Middle frontal gyrus (tissue), 1 donor: Measurements from ENCODE around the gene BARX1.
"Not testable (repeated sequence)": the region's sequence is repeated elsewhere in the genome, so short reads cannot be mapped to it uniquely, and the experiment has no call there.

Experiments
- DNase-seq: peaks from one replicate; pipeline ENCODE4 v3.0.0-alpha.2; 2015; ENCODE audit warnings: low spot score; ENCODE audit errors: extremely low spot score

Gene BARX1

DNA sequence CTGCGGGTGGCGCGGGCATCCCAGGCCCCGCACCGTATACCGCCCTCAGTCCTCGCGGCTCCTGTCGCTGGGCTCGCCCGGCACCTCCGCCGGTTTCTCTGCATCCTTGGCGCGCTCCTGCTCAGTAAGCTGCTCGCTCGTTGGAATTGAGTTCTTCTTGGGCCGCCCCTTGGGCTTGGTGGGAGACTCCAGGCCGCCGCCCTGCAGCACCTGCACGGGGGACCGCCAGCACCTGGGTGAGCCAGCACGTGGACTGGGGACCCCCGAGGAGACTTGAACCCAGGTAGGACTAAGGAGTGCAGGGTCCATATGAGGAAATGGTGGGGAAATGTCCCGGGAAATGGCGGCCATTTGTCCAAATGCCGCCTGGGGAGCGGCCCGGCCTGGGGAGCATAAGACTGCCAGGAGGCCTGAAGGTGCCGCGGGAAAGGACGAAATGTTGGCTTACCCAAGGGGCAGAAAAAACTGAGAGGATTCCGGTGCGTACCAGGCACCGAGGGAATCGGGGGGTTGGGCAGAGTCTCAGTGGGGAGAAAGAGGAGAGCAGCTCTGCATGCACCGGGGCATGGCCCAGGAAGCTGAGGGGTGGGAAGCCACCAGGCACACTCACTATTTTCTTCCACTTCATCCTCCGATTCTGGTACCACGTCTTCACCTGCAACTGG, 2.9 kb downstream of the BARX1 start:
- DNase-seq = no peak

DNA sequence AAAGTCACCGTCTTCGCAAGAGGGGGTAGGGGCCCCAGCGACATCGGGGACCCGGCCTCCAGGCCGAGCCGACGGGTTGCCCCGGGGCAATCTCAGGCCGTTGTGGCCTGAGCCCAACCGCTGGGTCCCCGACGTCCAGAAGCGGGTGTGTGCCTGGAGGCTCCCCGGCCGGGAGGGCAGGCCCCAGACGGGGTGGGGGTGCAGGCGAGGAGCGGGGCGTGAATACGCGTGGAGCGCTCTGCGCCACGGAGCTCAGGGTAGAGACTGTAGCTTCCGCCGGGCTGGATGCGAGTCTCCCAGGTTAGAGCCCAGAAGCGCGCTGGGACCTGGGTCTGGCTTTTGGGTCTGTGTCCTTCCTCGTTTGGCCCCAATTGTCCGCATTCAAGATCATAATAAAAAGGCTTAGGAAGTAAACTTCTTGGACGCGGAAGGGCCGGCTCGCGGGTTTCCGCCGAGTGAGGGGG, 3.5 kb downstream of the BARX1 start:
- DNase-seq = no peak

DNA sequence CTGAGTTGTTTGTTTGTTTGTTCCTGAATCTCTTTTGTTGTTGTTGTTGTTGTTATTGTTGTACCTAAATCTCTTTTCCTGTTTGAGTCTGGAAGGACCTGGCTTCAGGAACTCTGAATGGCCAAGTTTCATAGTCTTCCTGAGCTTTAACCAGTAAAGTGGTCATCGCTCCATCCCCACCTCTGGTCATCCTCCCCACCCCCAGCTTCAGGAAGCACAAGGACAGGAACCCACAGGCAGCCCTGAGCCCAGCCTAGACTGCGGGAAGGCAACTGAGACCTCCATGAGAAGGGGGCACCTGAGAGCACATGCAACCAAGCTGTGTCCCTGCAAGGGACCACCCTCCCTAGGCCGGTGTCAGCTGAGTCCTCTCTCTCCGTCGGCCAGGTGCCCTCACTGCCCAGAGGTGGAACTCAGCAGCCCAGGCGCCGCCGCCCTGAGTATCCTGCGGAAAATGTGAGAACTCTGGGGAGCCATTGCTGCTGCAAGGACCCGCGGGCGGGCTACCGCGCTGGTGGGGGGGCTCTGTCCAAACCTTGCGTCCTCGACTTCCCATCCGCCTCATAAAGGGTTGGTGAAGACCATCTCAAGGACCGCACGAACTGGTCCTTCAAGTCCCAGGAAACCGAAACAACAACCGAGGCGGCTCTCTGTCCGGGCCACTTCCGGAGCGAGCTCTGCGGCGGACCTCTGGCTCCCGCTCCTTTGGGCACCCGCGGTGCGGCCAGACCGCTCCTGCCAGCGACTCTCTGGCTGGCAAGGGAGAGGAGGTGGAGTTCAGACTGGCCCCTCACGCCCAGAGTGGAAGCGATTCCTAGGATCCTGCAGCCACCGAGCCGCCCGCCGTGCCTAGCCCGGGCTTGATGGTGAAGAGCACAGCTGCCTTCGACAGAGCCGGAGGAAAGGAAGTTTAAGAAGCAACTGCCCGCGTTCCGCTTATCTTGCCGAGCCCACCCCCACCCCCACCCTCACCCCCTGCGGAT, 4.2 kb downstream of the BARX1 start:
- no peak for DNase-seq

DNA sequence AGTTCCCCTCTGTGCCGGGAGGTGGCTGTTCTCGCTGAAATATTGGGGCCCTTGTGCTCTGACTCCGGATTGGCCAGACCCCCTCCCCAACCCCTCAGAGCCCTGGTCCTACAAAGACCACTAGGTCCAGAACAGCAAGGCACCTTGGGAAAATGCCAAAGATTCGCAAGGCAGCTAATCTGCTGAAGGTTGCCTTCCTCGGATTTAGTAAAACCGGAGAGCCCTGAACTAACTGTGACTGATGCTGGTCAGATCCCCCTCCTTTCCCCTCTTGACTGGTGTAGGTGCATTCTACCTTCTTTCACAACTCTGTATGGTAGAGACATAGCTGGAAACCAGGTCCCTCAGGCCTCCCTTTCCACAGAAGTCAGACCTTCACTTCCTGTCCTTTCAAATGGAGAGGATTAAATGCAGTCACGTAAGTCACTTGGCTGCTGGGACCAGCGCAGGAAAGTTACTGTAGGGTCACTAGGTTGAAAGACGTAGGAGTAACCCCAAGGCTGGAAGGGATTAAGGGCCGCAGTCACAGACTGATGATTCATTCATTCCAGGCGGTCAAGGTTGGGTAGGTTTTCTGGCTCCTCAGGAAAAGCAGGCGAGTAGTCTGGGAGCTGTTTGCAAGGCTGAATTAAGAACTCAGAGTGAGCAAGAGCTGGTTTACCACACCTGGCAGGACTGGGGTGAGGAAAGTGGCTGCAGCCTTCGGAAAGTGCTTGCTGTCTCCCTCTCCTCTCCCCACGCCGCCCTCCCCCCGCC, 5.3 kb downstream of the BARX1 start:
- no peak for DNase-seq

DNA sequence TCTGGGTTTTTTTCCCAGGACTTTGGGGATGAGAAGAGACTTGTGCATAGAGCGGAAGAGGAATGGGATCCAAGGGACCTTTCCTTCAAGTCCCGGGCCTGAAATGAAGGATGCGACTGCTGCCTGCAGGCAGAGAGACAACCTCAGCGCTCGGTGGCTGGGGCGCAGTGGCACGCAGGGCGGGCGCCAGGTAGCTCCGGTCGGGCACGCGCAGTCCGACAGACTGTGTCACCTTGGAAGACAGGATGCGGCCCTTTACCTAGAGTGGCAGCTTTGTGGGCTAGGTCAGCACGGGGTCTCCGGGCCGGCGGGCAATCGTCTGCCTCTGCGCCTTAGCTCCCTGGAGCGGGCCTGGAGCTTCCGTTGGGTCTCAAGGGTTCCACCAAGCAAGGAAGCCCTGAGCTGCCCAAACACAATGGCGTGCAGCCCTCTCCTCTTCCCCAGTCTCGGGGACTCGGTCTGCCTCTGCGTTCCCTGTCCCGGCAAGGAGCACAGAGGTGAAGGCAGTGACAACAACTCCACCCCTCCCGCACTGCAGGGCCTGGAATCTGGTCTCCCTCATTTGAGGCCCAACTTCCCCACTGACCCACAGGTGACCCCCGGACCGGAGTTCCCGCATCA, 6.0 kb downstream of the BARX1 start:
- DNase-seq = no peak

DNA sequence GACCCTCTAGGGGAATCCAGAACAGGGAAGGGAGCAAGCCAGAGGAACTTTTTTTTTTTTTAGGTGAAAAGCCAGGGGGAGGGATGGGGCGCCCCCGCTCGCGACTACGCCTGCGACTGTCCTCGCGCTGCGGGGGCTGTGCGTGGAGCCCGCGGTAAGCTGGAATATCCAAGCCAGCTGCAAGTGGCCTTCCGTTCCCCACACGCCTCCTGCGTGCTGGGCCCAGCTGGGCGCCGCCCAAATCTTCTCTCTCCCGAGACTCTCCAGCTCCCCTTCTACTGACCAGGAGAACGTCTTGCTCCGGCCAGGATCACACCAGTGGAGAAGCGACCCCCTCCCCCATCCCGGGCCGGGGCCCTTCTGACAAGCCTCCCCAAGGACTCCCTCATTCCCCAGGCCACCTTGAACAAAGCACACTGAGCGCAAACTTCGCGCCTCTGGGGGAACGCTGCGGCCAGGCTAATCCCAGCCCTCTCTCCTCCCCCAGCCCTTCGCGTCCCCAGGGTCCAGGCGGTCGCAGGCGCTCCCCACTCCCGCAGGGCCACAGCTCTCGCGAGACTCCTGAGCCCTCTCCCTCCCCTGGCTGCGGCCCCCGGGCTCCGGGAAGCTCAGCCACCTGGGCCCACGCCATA, 6.6 kb downstream of the BARX1 start:
- DNase-seq = no peak

DNA sequence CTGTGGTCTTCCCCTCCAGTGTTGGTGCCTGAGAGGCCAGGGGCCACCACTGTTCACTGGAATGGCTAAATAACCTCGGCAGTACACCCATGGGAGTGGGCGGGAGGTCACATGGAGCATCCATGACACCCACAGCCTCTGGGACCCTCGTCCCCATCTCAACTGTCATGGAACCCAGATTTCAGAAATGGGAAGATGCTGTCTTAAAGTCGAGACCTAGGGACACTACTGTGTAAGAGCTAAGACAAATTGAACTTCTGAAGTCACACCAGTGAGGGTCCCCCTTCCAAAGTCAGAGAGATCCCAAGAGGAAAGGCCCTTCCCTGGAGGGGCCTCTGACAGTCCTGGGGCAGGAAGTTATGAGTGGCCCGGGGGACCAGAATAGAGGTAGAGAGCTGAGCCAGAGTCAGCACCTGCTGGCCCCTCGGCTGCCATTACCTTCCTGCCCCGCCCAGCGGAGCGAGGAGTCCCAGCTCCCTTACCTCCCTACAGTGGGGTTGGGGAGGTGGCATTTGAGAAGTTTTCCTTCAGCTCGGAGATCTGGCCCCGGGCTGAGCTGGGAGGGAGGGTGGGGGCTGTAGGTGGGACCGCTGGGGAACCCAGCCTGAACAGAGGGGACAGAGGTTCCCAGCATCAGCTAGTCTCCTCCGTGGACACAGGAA, 7.6 kb downstream of the BARX1 start:
- no peak for DNase-seq

DNA sequence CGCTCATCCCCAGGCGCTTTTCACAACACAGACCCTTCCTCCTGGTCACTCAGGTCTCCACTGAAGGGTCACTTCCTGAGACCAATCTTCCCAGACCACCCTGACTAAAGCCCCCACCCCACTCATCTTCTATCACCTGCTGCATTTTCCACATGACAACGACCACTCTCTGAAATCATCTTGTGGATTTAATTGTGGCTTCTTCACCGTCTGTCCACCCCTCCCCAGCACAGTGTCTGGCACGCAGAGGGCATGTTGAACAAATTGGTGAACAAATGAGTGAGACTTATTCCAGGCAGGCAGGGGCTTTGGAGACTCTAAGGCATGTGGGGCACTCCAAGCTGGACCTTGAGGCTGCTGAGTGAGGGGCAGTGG, 8.8 kb downstream of the BARX1 start:
- no peak for DNase-seq

DNA sequence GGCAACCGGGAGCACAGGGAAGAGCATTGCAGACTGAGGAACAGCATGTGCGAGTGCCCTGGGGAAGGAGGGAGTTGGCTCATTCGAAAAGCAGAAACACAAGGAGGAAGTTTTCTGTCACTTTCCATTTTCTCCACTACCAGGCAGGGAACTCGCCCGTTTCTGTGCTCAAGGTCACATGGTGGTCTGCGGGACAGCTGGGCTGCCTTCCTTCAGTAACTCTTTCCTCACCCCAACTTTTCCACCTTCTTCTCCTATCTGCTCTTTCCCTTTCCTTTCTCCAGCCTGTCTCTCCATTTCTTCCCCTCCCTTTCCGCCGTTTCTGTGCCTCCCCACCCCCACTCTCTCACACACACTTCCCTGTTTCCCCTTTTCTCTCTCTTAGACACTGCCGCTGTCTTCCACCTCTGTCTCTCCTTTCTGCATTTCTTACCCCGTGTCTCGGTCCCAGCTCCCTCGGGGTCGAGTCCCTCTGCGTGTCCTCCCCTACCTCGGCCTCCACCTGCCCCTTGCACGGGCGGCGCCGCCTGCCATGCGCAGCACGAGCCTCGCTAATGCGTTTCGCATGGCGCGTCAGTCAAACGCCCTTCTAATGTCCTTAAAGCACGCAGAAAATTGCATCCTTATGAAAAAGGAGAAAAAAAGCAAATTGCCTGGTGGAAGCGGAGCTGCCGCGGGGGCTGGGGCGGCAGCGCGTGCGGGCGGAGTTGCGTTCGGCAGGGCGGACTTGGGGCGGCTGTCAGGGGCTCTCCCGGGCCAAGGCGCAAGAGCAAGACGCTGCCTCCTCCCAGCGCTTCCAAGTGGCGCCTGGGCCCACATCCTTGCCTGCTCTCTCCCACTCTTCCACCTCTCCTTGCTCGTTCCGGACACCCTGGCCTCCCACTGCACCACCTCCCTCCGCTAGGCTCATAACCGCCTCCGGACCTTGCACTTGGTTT, 9.5 kb downstream of the BARX1 start:
- no peak for DNase-seq

DNA sequence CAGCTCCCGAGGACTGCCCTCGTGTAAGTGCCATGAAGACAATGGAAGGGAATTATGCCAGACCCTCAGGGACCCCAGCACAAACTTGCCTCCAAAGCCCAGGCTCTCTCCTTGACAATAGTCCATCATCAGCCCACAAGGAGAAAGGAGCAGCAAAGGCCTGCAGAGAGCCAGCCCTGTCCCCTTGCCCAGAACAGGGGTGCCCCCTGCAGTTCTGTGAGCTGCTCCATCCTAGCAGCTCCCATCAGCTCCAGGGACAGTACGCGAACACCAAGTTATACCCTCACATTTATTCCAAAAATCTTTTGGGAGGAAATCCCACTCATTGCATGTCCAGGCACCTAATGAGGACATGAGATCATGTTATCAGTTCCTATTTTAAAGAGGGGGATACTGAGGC, 11.1 kb downstream of the BARX1 start:
- no peak for DNase-seq

DNA sequence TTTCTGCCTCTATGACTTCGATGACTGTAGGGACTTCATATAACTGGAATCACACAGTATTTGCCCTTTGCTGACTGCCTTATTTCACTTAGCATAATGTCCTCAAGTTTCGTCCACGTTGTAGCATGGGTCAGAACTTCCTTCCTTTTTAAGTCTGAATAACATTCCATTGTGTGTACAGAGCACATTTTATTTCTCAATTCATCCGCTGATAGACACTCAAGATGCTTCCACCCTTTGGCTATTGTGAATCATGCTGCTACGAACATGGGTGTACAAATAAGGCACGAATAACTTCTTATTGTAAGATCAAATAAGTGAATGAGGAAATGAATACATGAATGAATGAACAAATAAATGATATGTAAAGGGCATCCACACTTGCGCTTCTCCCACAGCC, 13.0 kb downstream of the BARX1 start:
- no peak for DNase-seq

DNA sequence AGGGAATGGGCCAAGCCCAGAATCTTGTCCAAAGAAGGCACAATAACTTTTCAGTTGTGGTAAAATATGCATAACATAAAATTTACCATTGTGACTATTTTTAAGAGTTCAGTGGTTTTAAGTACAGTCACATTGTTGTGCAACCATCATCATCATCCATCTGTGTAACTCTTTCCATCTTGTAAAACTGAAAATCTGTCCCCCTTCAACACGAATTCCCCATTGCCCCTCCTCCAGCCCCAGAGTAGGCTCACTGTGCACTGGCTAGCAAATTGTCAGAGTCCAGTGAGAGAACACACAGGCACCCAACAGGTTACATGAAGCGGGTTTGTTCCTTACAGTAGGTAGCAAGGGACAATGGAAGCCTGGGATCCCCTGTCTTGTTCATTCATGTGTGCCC, 13.7 kb downstream of the BARX1 start:
- DNase-seq = no peak

DNA sequence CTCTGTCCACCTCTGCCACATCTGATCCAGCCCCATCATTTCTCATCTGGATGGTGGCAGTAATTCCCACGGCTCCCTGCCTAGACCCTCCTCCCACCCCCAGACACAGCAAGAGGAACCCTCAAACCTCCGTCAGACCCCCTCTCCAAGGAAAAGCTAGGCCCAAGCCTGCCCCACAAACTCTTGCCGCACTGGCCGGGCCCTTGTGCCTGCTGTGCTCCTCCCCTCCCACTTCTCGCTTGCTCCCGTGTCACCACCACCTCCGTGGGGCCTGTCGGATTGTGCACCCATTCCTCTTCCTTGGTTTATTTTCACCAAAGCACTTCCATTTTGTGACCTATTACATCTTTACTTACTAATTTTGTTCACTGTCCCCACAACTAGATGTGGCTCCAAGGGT, 14.2 kb downstream of the BARX1 start:
- no peak for DNase-seq

DNA sequence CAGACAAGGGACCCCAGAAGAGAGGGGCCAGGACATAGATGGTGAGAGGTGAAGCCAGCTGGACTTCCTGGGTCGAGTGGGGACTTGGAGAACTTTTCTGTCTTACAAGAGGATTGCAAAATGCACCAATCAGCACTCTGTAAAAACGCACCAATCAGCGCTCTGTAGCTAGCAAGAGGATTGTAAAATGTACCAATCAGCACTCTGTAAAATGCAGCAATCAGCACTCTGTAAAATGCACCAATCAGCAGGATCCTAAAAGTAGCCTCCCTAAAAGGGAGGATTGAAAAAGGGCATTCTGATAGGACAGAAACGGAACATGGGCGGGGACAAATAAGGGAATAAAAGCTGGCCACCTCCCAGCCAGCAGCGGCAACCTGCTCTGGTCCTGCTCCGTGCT, 15.6 kb downstream of the BARX1 start:
- DNase-seq = not testable (repeated sequence)

DNA sequence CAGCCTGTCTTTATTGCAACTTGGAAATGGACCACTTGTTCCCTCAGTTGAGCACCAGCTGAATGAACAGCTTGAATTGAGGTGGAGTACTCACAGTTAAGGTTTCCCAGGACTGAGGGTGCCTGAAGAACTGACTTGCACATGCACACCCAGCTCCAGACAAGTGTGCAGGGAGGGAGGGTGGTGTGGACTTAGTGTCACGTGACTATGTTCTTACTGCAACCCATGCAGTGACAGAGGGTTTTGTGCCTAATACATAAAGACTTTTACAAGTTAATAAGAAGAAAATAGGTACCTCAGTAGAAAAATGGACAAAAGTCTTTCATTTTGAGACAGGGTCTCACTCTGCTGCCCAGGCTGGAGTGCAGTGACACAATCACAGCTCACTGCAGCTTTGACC, 18.0 kb downstream of the BARX1 start:
- DNase-seq = no peak

DNA sequence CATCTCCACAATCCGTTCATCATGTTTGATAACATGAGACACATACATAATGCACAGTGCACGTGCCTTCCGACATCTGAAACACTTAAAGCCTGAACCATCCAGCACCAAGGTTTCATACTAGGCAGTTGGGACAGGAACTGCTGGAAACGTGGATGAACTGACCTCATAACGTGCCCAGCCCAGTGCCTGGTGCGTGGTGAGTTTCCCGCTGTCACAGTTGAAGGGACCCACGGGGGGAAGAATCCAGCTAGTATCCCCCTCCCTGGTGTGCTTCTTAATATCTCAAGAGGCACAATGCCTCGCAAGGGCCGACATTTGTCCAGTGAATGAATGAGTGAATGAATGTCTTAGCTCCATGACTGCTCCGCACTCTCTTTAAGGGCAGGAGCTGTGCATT, 23.2 kb downstream of the BARX1 start:
- no peak for DNase-seq

DNA sequence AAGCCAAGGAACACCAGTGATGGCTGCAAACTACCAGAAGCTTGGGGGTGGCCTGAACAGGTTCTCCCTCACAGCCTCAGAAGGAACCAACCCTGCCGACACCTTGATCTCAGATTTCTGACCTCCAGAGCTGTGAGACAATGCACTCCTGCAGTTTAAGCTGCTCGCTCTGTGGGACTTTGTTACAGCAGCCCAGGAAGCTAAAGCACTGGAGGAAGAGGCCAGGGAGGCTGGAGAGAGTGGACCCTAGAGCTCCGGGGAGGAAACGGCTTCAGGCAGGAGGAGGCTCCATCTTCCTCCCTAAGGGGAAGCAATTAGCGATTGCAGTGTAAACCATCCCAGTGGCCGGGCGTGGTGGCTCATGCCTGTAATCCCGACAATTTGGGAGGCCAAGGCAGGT, 25.1 kb downstream of the BARX1 start:
- no peak for DNase-seq

DNA sequence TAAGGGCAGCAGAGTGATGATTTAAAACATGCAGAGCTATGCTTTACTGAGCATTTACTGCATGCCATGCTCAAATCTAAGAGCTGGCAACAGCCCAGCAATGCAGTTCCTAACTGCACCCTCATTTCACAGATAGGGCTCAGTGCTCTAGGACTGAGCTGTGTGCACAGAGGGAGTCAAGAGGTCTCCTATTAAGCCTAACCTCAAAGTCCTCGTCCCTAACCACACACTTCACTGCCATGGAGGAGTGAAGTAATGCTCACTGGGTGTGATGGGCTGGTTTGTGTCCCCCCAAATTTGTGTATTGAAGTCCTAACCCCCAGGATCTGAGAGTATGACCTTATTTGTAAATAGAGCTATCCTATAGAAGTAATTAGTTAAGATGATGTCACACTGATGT, 25.9 kb downstream of the BARX1 start:
- no peak for DNase-seq

DNA sequence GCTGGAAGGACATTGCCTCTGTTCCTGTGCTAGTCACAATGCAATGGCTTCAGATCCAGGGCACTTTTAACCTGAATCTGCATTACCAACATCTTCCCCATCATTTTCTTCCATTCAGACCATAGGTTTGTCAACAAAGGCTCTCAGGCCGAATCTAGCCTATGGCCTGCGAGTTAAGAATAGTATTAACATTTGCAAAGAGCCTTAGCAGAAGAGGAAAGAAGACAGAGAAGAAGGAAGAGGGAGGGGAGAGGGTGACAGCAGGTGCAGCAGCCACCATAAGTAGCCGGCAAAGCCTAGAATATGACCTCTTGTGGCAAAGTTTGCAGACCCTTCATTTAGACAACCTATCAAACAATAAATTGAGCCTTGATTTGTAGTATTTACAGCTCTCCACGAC, 32.6 kb downstream of the BARX1 start:
- no peak for DNase-seq
